HG03139 (cell line): ENCODE data around the gene ARHGAP1.

Experiments
- ATAC-seq: cut with Tn5 transposase; IDR thresholded peaks from one replicate; pipeline ENCODE4 v1.9.1; 2021; ENCODE audit not compliant: unreplicated experiment

The ARHGAP1 gene

GRCh38 chr11:46700241-46701077 lies at the start of gene ARHGAP1, which contains the start of gene ZNF408:
TSS of gene ARHGAP1 (minus strand) at chr11:46700619. CDS start at chr11:46696107, 4,512 bp downstream.
TSS of gene ZNF408 (plus strand) at chr11:46701031. CDS start at chr11:46701048, 17 bp downstream.
- peak; percentile 83 for ATAC-seq

- ATAC-seq, result no peak
These were observed 46.7 kb upstream of the ARHGAP1 start for GRCh38 chr11:46747150-46747549.

- ATAC-seq, result no peak
These were observed 45.6 kb upstream of the ARHGAP1 start for GRCh38 chr11:46745995-46746394.

- no peak for ATAC-seq
These were observed 44.9 kb upstream of the ARHGAP1 start for GRCh38 chr11:46745328-46745727.

GRCh38 chr11:46743693-46744339 lies 43.4 kb upstream of the ARHGAP1 start:
- no peak for ATAC-seq

GRCh38 chr11:46743043-46743442 lies 42.6 kb upstream of the ARHGAP1 start:
- ATAC-seq, result no peak

GRCh38 chr11:46741600-46742484 lies 41.4 kb upstream of the ARHGAP1 start:
- ATAC-seq, result no peak

GRCh38 chr11:46738887-46739286 lies 38.5 kb upstream of the ARHGAP1 start:
- no peak for ATAC-seq

GRCh38 chr11:46737699-46738098 lies 37.3 kb upstream of the ARHGAP1 start:
- no peak for ATAC-seq

- ATAC-seq, result no peak
These were observed 36.2 kb upstream of the ARHGAP1 start for GRCh38 chr11:46736615-46737014.

GRCh38 chr11:46736146-46736545 lies 35.7 kb upstream of the ARHGAP1 start:
- ATAC-seq, result no peak

- no peak for ATAC-seq
These were observed 32.8 kb upstream of the ARHGAP1 start for GRCh38 chr11:46733234-46733633.

GRCh38 chr11:46731545-46731944 lies 31.1 kb upstream of the ARHGAP1 start:
- no peak for ATAC-seq

- ATAC-seq, result no peak
These were observed 28.9 kb upstream of the ARHGAP1 start for GRCh38 chr11:46729110-46730027.

- no peak for ATAC-seq
These were observed 28.2 kb upstream of the ARHGAP1 start for GRCh38 chr11:46728659-46729040.

- no peak for ATAC-seq
These were observed 27.7 kb upstream of the ARHGAP1 start for GRCh38 chr11:46727952-46728658.

GRCh38 chr11:46726206-46726862 lies 25.9 kb upstream of the ARHGAP1 start:
- no peak for ATAC-seq

- ATAC-seq, result no peak
These were observed 25.2 kb upstream of the ARHGAP1 start for GRCh38 chr11:46725338-46726205.
